ENCODE measurements around the gene TMEM156.

TMEM156 gene

GRCh38 chr4:38955957-38956356 is 76.3 kb downstream of the TMEM156 start:
- DNase-seq (ENCODE audit: low spot score): no peak
- no peak for TF ChIP-seq CTCF (IDR thresholded peaks at IDR 0.05; ENCODE audit: extremely low read depth, missing control alignments)

GRCh38 chr4:38954727-38955126 is 77.5 kb downstream of the TMEM156 start:
- no peak for DNase-seq (ENCODE audit: low spot score)

GRCh38 chr4:38952017-38952416 is 80.2 kb downstream of the TMEM156 start:
- TF ChIP-seq CTCF (IDR thresholded peaks at IDR 0.05; ENCODE audit: extremely low read depth, missing control alignments): no peak
- no peak for DNase-seq (ENCODE audit: low spot score)

More at GRCh38 chr4:38954727-38955126, 77.5 kb downstream of the TMEM156 start:
- TF ChIP-seq CTCF (IDR thresholded peaks at IDR 0.05; ENCODE audit: extremely low read depth, missing control alignments): no peak

- TF ChIP-seq CTCF (IDR thresholded peaks at IDR 0.05; ENCODE audit: extremely low read depth, missing control alignments): no peak
- DNase-seq (ENCODE audit: low spot score): no peak
These were observed 80.6 kb downstream of the TMEM156 start for GRCh38 chr4:38951598-38951997.

GRCh38 chr4:38950734-38951133 is 81.5 kb downstream of the TMEM156 start:
- no peak for TF ChIP-seq CTCF (IDR thresholded peaks at IDR 0.05; ENCODE audit: extremely low read depth, missing control alignments)
- no peak for DNase-seq (ENCODE audit: low spot score)

- DNase-seq (ENCODE audit: low spot score): no peak
- TF ChIP-seq CTCF (IDR thresholded peaks at IDR 0.05; ENCODE audit: extremely low read depth, missing control alignments): no peak
These were observed 82.0 kb downstream of the TMEM156 start for GRCh38 chr4:38950159-38950558.

GRCh38 chr4:38949411-38950051 is 82.7 kb downstream of the TMEM156 start:
- DNase-seq (ENCODE audit: low spot score): peak; percentile 8
- no peak for TF ChIP-seq CTCF (IDR thresholded peaks at IDR 0.05; ENCODE audit: extremely low read depth, missing control alignments)
